ENCODE data around the gene ICAM2.
A peak's percentile ranks its signal among the peaks of the same experiment; 100 is the strongest.
"Not testable (repeated sequence)": the region's sequence is repeated elsewhere in the genome, so short reads cannot be mapped to it uniquely, and the experiment has no call there.

ICAM2 gene

GRCh38 chr17:64008830-64009229 lies 11.6 kb downstream of the ICAM2 start:
- DNase-seq (no peak), ATAC-seq (no peak)
- H3K27me3 Mint-ChIP-seq: no peaks in the 10 kb centered on the region
- H3K4me1 Mint-ChIP-seq: peaks cover 63% of the 10 kb centered on the region
- no peaks in the 10 kb centered on the region for H3K9me3 Mint-ChIP-seq
- H3K27ac Mint-ChIP-seq: peak overlapping the region; percentile 71
- H3K36me3 Mint-ChIP-seq (ENCODE audit: low read depth): peaks cover 21% of the 10 kb centered on the region
- no peak overlapping the region for H3K4me3 Mint-ChIP-seq

GRCh38 chr17:64008346-64008745 lies 12.1 kb downstream of the ICAM2 start:
- peak overlapping the region; percentile 71 for H3K27ac Mint-ChIP-seq
- H3K4me1 Mint-ChIP-seq: peaks cover 59% of the 10 kb centered on the region
- no peaks in the 10 kb centered on the region for H3K9me3 Mint-ChIP-seq
- no peaks in the 10 kb centered on the region for H3K27me3 Mint-ChIP-seq
- ATAC-seq (no peak), DNase-seq (no peak)
- peaks cover 25% of the 10 kb centered on the region for H3K36me3 Mint-ChIP-seq (ENCODE audit: low read depth)
- H3K4me3 Mint-ChIP-seq: no peak overlapping the region

GRCh38 chr17:64007838-64008282 lies 12.6 kb downstream of the ICAM2 start:
- DNase-seq (no peak), ATAC-seq (no peak)
- no peaks in the 10 kb centered on the region for H3K27me3 Mint-ChIP-seq
- H3K9me3 Mint-ChIP-seq: no peaks in the 10 kb centered on the region
- H3K4me3 Mint-ChIP-seq: no peak overlapping the region
- peaks cover 27% of the 10 kb centered on the region for H3K36me3 Mint-ChIP-seq (ENCODE audit: low read depth)
- H3K27ac Mint-ChIP-seq: no peak overlapping the region
- H3K4me1 Mint-ChIP-seq: peaks cover 54% of the 10 kb centered on the region

DNA sequence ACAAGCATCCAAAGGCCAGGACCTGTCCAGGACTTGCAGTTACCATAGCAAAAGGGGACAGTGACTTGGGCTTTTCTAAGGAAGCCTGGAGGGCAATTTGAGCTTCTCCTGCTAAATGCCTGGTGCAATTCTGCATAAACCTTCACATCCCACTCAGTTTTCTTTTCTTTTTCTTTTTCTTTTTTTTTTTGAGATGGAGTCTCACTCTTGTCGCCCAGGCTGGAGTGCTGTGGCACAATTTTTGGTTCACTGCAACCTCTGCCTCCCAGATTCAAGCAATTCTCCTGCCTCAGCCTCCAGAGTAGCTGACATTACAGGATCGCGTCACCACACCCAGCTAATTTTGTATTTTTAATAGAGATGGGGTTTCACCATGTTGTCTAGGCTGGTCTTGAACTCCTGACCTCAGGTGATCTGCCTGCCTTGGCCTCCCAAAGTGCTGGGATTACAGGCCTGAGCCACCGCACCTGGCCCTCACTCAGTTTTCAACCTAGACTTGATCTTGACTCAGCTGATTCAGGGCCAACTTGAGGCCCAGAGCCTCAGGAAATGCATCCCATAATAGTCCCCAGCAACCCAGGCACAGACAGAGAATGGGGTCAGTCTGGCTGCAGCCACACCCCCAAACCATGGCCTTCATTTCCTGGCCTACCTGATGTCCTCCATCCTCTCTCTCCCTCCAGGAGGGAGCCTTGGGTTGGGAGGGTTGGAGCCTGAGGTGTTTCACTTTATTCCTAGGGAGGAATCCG lies 13.2 kb downstream of the ICAM2 start:
- not testable (repeated sequence) for ATAC-seq, DNase-seq, H3K9me3 Mint-ChIP-seq, H3K27ac Mint-ChIP-seq, H3K27me3 Mint-ChIP-seq, H3K4me3 Mint-ChIP-seq
- peaks cover 51% of the 10 kb centered on the region for H3K4me1 Mint-ChIP-seq
- peaks cover 25% of the 10 kb centered on the region for H3K36me3 Mint-ChIP-seq (ENCODE audit: low read depth)

DNA sequence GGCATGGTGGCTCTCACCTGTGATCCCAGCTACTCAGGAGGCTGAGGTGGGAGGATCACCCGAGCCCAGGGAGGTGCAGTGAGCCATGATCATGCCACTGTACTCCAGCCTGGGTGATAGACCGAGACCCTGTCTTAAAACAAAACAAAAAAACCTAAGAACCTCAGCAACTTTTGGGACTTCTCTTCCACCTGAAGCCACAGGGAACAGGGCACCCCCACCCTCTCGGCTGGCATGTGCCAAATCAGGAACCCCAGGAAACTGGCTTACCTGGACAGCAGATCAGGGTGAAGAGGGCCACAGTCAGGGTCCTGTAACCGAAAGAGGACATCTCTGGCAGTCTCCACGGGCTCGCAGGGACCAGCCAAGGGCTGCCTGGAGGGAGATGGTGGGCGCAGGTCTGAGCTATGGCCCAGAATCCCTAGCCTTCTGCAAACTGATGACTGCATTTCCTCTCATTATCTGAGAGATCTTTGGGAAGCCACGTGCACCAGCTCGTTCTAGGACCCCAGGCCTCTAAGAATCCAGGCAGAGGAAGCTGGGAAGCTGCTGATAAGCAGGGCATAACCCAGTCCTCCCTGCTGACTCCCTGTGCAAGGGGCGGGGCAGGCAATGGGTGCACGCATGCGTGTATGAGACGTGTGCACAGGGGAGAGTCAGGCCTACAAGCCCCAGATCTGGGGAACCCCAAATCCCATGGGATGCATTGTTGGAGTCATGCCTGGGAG lies 13.9 kb downstream of the ICAM2 start:
- Mint-ChIP-seq H3K4me1 (peaks cover 46% of the 10 kb centered on the region), H3K4me3 (no peak overlapping the region), H3K9me3 (no peaks in the 10 kb centered on the region), H3K36me3 (ENCODE audit: low read depth) (peaks cover 20% of the 10 kb centered on the region), H3K27me3 (no peaks in the 10 kb centered on the region), H3K27ac (no peak overlapping the region)
- no peak for DNase-seq
- no peak for ATAC-seq

GRCh38 chr17:64005734-64006167 lies 14.7 kb downstream of the ICAM2 start:
- H3K4me3 Mint-ChIP-seq: no peak overlapping the region
- H3K27me3 Mint-ChIP-seq: no peaks in the 10 kb centered on the region
- no peaks in the 10 kb centered on the region for H3K9me3 Mint-ChIP-seq
- no peak for ATAC-seq
- H3K36me3 Mint-ChIP-seq (ENCODE audit: low read depth): peaks cover 14% of the 10 kb centered on the region
- DNase-seq: no peak
- peaks cover 39% of the 10 kb centered on the region for H3K4me1 Mint-ChIP-seq
- H3K27ac Mint-ChIP-seq: peak overlapping the region; percentile 69

- H3K4me3 Mint-ChIP-seq: no peak overlapping the region
- no peaks in the 10 kb centered on the region for H3K27me3 Mint-ChIP-seq
- peaks cover 33% of the 10 kb centered on the region for H3K4me1 Mint-ChIP-seq
- peaks cover 13% of the 10 kb centered on the region for H3K36me3 Mint-ChIP-seq (ENCODE audit: low read depth)
- H3K9me3 Mint-ChIP-seq: no peaks in the 10 kb centered on the region
- DNase-seq (no peak), ATAC-seq (no peak)
- peak overlapping the region; percentile 11 for H3K27ac Mint-ChIP-seq
Measured at GRCh38 chr17:64004903-64005733, 15.3 kb downstream of the ICAM2 start.

DNA sequence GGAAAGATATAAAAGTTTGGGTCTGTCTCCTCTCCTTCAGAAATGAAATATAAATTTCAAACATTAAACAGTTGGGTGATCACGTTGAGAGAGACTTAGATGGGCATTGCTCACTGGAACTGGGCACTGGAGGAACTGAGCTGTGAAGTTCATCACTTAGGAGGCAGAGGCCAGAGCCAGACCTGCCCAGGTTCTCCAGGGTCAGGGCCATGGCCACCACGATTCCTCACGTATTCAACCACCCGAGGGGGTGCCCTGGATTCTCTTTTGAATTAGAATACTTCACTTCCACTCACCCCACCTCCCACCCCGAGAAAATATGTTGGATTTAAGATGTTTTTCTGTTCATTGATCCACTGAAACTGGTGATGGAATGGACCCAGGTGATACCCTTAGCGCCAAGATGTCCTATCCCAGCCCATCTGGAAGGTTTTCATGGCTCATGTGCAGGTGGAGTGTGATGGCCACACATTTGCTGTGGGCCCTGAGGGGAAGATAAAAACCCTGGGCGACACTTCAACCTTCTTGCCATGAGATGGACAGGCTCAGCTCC lies 16.1 kb downstream of the ICAM2 start:
- Mint-ChIP-seq H3K9me3 (no peaks in the 10 kb centered on the region), H3K27me3 (no peaks in the 10 kb centered on the region), H3K4me3 (no peak overlapping the region), H3K27ac (peak overlapping the region; percentile 11), H3K36me3 (ENCODE audit: low read depth) (peaks cover 9% of the 10 kb centered on the region), H3K4me1 (peaks cover 30% of the 10 kb centered on the region)
- ATAC-seq: no peak
- no peak for DNase-seq

- Mint-ChIP-seq H3K27me3 (no peaks in the 10 kb centered on the region), H3K27ac (no peak overlapping the region), H3K4me3 (no peak overlapping the region), H3K4me1 (peaks cover 31% of the 10 kb centered on the region), H3K36me3 (ENCODE audit: low read depth) (peaks cover 7% of the 10 kb centered on the region), H3K9me3 (no peaks in the 10 kb centered on the region)
- ATAC-seq (no peak), DNase-seq (no peak)
Measured at GRCh38 chr17:64003526-64004121, 16.8 kb downstream of the ICAM2 start.

GRCh38 chr17:64002658-64003525 lies 17.5 kb downstream of the ICAM2 start:
- ATAC-seq (no peak), DNase-seq (no peak)
- Mint-ChIP-seq H3K4me1 (peaks cover 26% of the 10 kb centered on the region), H3K27me3 (no peaks in the 10 kb centered on the region), H3K27ac (no peak overlapping the region), H3K4me3 (no peak overlapping the region), H3K9me3 (no peaks in the 10 kb centered on the region), H3K36me3 (ENCODE audit: low read depth) (peaks cover 7% of the 10 kb centered on the region)

DNA sequence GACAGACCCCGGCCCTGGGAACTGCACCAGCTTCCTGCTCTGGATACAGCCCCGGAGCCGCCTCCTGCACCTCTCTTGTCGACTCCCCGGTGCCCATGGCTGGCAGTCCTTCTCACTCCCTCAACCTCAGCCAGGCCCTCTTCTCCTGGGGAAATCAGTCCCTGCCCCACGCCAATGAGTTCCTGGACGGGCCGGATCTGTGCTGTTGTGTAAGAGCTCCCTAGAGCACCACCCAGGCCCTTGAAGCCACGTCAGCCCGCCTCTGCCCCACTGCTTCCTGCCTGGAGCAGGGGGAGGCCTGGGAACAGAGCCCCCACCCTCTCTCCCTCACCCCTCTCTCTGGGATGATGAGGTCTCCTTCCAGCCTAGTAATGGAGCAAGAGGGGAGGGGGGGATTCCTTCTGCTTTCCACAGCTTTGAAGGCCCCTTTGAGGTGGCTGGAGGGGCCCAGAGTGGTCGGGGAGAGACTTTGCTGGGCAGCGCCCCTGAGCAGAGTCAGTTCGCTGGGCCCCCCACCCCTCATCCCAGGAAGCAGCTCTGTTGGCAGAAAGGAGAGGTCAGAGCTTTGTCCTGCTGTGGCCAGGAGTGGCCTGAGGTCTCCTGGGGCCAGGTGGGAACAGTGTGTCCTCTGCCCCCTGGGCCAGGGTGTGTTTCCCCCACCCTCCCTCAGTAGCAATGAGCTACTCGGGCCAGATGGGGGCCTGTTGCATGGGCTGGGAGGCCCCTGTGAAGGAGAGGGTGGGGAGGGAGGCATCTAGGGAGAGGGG lies 18.5 kb downstream of the ICAM2 start:
- Mint-ChIP-seq H3K36me3 (ENCODE audit: low read depth) (peaks cover 7% of the 10 kb centered on the region), H3K27ac (no peak overlapping the region), H3K9me3 (no peaks in the 10 kb centered on the region), H3K4me3 (no peak overlapping the region), H3K27me3 (no peaks in the 10 kb centered on the region), H3K4me1 (peaks cover 25% of the 10 kb centered on the region)
- DNase-seq (no peak), ATAC-seq (no peak)

- Mint-ChIP-seq H3K9me3 (no peaks in the 10 kb centered on the region), H3K27me3 (no peaks in the 10 kb centered on the region), H3K36me3 (ENCODE audit: low read depth) (peaks cover 7% of the 10 kb centered on the region), H3K27ac (no peak overlapping the region), H3K4me3 (no peak overlapping the region), H3K4me1 (peaks cover 23% of the 10 kb centered on the region)
- DNase-seq (no peak), ATAC-seq (no peak)
Measured at GRCh38 chr17:64001091-64001579, 19.3 kb downstream of the ICAM2 start.
